ENCODE data around the gene OXTR.

The OXTR gene

DNA sequence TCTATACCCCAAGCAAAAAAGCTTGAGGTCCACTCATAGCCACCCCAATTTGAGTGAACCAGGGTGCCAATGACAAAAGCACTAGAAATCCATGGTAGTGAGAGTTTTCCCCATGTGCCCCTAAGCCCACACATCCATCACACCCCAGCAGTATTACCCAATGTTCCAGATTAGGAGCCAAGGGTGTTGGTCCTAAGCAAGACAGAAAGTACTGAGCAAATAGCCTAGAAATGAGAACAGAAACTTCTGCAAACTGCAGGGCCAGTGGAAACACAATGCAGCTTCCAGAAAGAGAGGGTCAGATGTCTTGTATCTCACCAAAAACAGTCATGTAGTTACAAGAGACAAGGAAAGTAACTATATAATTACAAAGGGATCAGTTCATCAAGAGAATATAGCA is 10.9 kb upstream of the OXTR start:
- Mint-ChIP-seq H3K9me3 (no peaks in the 10 kb centered on the region), H3K36me3 (ENCODE audit: low read depth) (no peaks in the 10 kb centered on the region), H3K27ac (no peak overlapping the region), H3K4me3 (no peak overlapping the region), H3K27me3 (ENCODE audit: low read depth, poor library complexity) (peaks cover 22% of the 10 kb centered on the region), H3K4me1 (no peaks in the 10 kb centered on the region)
- DNase-seq: no peak
- TF ChIP-seq, protein P1, sequence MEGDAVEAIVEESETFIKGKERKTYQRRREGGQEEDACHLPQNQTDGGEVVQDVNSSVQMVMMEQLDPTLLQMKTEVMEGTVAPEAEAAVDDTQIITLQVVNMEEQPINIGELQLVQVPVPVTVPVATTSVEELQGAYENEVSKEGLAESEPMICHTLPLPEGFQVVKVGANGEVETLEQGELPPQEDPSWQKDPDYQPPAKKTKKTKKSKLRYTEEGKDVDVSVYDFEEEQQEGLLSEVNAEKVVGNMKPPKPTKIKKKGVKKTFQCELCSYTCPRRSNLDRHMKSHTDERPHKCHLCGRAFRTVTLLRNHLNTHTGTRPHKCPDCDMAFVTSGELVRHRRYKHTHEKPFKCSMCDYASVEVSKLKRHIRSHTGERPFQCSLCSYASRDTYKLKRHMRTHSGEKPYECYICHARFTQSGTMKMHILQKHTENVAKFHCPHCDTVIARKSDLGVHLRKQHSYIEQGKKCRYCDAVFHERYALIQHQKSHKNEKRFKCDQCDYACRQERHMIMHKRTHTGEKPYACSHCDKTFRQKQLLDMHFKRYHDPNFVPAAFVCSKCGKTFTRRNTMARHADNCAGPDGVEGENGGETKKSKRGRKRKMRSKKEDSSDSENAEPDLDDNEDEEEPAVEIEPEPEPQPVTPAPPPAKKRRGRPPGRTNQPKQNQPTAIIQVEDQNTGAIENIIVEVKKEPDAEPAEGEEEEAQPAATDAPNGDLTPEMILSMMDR (IDR thresholded peaks at IDR 0.05): no peak

DNA sequence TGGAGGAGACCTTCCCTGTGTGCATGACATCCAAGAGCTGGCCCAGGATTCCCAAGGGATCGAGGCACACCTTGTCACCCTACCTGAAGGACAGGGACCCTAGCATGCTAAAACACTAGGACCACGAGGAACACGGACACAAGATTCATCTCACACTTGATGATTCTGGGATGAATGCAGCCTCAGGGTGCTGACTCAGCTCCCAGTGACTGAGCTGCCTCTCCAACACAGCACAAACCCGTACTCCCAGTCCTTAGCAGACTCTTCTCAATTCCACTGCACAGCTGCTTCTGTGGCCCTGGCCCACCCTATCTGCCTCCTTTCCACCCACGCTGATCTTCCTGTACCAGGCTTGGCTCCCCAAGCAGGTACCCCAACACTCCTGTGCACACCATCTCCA is 9.1 kb upstream of the OXTR start:
- Mint-ChIP-seq H3K27ac (no peak overlapping the region), H3K27me3 (ENCODE audit: low read depth, poor library complexity) (peaks cover 27% of the 10 kb centered on the region), H3K4me3 (no peak overlapping the region), H3K9me3 (no peaks in the 10 kb centered on the region), H3K36me3 (ENCODE audit: low read depth) (no peaks in the 10 kb centered on the region), H3K4me1 (no peaks in the 10 kb centered on the region)
- TF ChIP-seq, protein P1 (IDR thresholded peaks at IDR 0.05): no peak
- DNase-seq: no peak

DNA sequence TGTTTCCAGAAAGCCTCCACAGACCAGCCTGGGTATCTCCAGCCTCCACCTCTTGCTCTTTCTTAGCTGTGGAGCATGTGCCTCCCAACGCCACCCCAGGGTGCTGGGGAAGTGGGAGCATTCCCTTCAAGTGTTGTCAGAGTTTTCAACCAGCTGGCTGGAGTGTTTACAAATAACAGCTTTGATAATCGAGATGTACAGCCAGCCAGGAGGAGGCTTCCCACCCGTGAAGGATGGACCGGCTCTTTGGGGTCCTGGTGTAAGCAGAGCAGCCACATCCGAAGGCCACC is 8.5 kb upstream of the OXTR start:
- no peak for DNase-seq
- H3K9me3 Mint-ChIP-seq: no peaks in the 10 kb centered on the region
- TF ChIP-seq, protein P1 (IDR thresholded peaks at IDR 0.05): no peak
- no peak overlapping the region for H3K27ac Mint-ChIP-seq
- no peak overlapping the region for H3K4me3 Mint-ChIP-seq
- H3K36me3 Mint-ChIP-seq (ENCODE audit: low read depth): no peaks in the 10 kb centered on the region
- no peaks in the 10 kb centered on the region for H3K4me1 Mint-ChIP-seq
- peaks cover 27% of the 10 kb centered on the region for H3K27me3 Mint-ChIP-seq (ENCODE audit: low read depth, poor library complexity)

DNA sequence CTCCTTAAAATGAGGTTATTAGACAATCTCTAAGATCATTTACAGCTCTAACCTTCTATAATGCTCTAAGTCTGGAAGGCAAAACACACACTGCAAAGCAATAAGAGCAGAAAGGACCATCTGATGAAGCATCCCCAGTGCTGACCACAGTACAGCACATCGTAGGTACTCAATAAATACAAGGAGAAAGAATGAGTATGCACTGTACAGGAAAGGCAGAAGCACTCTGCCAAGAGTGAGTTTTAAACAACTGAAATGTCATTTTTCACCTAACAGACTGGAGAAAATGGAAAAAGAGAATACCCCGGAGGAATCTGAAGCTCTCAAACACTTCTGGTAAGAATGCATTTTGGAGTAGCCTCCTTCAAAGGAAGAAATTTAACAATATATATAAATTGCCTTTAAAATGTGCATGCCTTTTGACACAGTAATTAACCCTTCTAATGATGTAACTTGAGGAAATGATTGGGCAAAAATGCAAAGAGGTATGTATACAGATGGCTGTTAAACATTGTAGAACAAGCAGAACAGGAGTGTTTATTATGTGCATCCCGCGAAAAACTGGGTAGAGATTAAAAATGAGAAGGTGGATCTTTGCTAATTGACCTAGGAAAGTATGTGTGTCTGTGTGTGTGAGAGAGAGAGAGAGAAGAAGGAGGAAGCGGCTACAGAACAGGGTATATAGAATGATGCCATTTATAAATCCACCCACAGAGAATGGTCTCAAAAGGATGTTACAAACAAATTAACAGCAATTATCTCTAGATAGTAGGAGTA is 8.0 kb upstream of the OXTR start:
- Mint-ChIP-seq H3K36me3 (ENCODE audit: low read depth) (no peaks in the 10 kb centered on the region), H3K27ac (no peak overlapping the region), H3K9me3 (no peaks in the 10 kb centered on the region), H3K4me1 (no peaks in the 10 kb centered on the region), H3K4me3 (no peak overlapping the region), H3K27me3 (ENCODE audit: low read depth, poor library complexity) (peaks cover 27% of the 10 kb centered on the region)
- TF ChIP-seq, protein P1 (IDR thresholded peaks at IDR 0.05): no peak
- no peak for DNase-seq

DNA sequence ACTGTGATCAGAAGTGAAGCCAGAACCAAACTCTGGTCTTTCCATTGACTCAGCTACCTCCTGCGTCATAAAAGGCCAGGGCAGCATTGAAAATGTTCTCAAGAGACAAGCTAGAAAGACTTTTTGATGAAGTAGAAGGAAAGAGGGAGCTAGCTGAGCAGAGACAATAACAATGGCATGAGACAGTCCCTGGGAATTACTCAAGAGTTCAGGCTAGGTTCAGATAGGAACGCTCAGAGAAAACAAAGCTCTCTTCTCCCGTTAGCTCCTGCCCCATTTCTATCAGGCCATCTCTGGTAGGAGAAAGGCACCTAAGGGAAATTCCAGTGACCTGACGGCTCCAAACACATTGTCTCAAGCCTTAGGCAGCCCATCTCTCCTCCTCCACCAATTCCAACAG is 7.0 kb upstream of the OXTR start:
- TF ChIP-seq, protein P1 (IDR thresholded peaks at IDR 0.05): no peak
- Mint-ChIP-seq H3K27me3 (ENCODE audit: low read depth, poor library complexity) (peaks cover 27% of the 10 kb centered on the region), H3K4me3 (no peak overlapping the region), H3K36me3 (ENCODE audit: low read depth) (no peaks in the 10 kb centered on the region), H3K27ac (no peak overlapping the region), H3K9me3 (no peaks in the 10 kb centered on the region), H3K4me1 (no peaks in the 10 kb centered on the region)
- no peak for DNase-seq

DNA sequence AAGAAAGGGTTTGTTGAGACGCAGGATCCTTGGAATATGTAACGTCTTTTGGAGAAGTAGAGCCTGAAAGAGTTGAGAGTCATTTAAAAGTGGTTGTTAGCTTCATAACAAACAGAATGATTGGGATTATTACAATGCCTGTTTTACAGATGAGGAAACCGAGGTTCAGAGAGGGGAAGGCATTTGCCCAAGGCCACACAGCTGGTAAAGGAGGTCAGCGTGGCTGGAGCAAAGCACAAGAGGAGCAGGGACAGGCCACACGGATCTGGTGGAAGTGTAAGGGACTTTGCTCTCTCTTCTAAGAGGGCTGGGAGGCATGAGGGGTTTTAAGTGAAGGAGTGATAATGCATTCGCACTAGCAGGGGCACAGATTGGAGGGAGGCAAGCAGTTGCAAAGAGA is 6.2 kb upstream of the OXTR start:
- Mint-ChIP-seq H3K27ac (no peak overlapping the region), H3K4me1 (no peaks in the 10 kb centered on the region), H3K36me3 (ENCODE audit: low read depth) (no peaks in the 10 kb centered on the region), H3K9me3 (no peaks in the 10 kb centered on the region), H3K4me3 (no peak overlapping the region), H3K27me3 (ENCODE audit: low read depth, poor library complexity) (peaks cover 27% of the 10 kb centered on the region)
- no peak for DNase-seq
- TF ChIP-seq, protein P1 (IDR thresholded peaks at IDR 0.05): no peak

All from nephron progenitor cell (in vitro differentiated cells).